Colonic mucosa (tissue), 4 donors: Measurements from ENCODE around the gene NOL4L. TPM values are rescaled to one million over a fixed set of nuclear protein-coding genes. Genes with fewer than 3 reads are reported as not detected.

Experiments
- DNase-seq: peaks from one replicate; pipeline ENCODE4 v3.0.0-alpha.2; 2020
- H3K27ac ChIP-seq: fragments of 200-600 bp; one replicate; pipeline ENCODE4 v1.8.0; 2021
- H3K27me3 ChIP-seq: fragments of 200-600 bp; one replicate; pipeline ENCODE4 v1.8.0; 2021
- H3K36me3 ChIP-seq: fragments of 200-600 bp; one replicate; pipeline ENCODE4 v1.8.0; 2021
- H3K4me1 ChIP-seq: fragments of 200-600 bp; one replicate; pipeline ENCODE4 v1.8.0; 2021; ENCODE audit warnings: mild to moderate bottlenecking
- H3K4me3 ChIP-seq: fragments of 200-600 bp; one replicate; pipeline ENCODE4 v1.8.0; 2021
- H3K9ac ChIP-seq, 2 donors: one replicate each; pipeline ENCODE4 v1.7.0; 2013; ENCODE audit warnings: control low read depth in 2 of 2, low read depth in 2 of 2, low read length in 2 of 2
- H3K9me3 ChIP-seq: fragments of 200-600 bp; one replicate; pipeline ENCODE4 v1.8.0; 2021
- intact Hi-C: fragments of 100-400 bp; cut with DNase I; formaldehyde crosslinking; loops from one replicate; pipeline ENCODE4 v1.14.1; 2022
- total RNA-seq, 2 donors: library from RNA; stranded (reverse); fragmentation: NEBNext Ultra II Directional in 1 of 2; extraction: Animal tissue kit (Norgen Biotek cat#: 25700) in 1 of 2; gene quantifications; one replicate each; pipeline ENCODE4 v1.2.1, GENCODE V29; 2021
- TF ChIP-seq, protein P1 (sequence below): fragments of 200-600 bp; IDR thresholded peaks from one replicate; pipeline ENCODE4 v1.8.0; 2022; ENCODE audit warnings: antibody characterized with exemption, mild to moderate bottlenecking
- donor health status: healthy.
- donor health status: DM: no; HTN: no; CAD: no.
- donor health status: DM: no; HTN: no; CAD: no.

NOL4L gene
- total RNA-seq, 2 donors from 2014 or later, result 54.2 to 58.0 TPM

DNA sequence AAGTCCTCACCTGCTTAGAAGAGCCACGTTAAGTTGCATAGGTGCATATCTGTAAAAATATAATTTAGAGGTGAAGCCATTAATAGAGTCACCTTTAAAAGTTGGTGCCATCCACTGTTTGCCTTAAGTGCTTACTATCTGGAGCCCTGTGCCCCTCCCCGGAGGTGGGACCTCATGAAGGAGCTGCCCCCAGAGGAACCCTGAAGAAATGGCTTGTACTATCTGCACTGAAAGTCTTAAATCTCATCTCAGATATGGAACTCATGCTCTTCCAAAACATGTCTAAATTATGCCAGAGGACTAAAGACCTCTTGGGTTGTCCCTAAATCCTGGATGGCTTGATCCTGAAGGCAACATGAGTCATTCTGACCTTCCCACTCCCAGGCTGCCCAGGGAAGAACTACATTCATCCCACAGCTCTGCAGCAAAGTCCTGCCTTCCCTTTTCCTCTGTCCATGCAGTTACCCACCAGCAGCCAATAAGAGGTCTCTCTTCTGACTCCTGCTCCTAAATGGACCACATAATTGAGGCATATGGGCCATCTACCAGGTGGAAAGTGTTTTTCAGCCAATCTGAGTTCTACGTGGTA is 141.7 kb downstream of the NOL4L start:
- Histone ChIP-seq H3K9ac (no peak overlapping the region), H3K27ac (no peak overlapping the region), H3K9me3 (no peaks in the 10 kb centered on the region), H3K4me1 (no peaks in the 10 kb centered on the region), H3K27me3 (no peaks in the 10 kb centered on the region), H3K36me3 (peaks cover 20% of the 10 kb centered on the region), H3K4me3 (no peak overlapping the region)
- TF ChIP-seq, protein P1, sequence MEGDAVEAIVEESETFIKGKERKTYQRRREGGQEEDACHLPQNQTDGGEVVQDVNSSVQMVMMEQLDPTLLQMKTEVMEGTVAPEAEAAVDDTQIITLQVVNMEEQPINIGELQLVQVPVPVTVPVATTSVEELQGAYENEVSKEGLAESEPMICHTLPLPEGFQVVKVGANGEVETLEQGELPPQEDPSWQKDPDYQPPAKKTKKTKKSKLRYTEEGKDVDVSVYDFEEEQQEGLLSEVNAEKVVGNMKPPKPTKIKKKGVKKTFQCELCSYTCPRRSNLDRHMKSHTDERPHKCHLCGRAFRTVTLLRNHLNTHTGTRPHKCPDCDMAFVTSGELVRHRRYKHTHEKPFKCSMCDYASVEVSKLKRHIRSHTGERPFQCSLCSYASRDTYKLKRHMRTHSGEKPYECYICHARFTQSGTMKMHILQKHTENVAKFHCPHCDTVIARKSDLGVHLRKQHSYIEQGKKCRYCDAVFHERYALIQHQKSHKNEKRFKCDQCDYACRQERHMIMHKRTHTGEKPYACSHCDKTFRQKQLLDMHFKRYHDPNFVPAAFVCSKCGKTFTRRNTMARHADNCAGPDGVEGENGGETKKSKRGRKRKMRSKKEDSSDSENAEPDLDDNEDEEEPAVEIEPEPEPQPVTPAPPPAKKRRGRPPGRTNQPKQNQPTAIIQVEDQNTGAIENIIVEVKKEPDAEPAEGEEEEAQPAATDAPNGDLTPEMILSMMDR, result no peak
- intact Hi-C loops, result no loop called here
- DNase-seq, result no peak

DNA sequence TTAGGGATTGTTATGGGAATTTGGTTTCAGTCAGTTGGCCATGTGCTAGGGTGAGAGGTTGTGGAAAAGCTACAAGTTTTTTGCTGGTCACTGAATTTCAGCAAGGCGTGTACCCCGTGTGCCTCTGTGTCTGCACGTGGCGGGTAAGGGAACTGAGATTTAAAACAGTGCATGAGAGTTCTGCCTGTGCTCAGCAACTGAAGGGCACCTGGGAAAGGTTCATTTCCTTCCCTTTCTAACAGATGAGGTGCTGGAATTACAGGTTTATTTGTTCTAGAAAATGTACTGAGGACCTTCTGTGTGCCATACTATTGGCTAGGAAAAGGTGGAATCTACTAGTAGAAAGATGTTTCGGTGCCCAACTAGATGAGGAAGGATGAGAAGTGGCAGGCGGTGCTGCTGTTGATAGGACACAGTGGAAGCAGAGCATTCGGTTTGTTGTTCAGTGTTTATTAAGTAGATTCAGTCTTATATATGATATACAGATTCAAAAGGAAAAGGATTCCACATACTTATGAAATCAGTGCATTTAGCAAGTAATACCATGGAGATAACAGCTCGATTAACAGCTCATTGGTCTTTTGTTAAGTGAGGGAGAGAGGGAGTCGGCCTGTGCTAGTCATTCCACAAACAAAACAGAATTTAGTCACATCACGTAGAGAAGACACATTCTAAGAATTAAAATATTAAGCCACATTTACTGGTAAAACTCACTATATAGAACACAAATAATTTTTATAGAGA is 142.3 kb downstream of the NOL4L start:
- Histone ChIP-seq H3K4me3 (no peak overlapping the region), H3K9me3 (no peaks in the 10 kb centered on the region), H3K36me3 (peaks cover 20% of the 10 kb centered on the region), H3K9ac (no peak overlapping the region), H3K27me3 (no peaks in the 10 kb centered on the region), H3K4me1 (no peaks in the 10 kb centered on the region), H3K27ac (no peak overlapping the region)
- no peak for DNase-seq
- TF ChIP-seq, protein P1, result no peak
- intact Hi-C loops, result no loop called here

DNA sequence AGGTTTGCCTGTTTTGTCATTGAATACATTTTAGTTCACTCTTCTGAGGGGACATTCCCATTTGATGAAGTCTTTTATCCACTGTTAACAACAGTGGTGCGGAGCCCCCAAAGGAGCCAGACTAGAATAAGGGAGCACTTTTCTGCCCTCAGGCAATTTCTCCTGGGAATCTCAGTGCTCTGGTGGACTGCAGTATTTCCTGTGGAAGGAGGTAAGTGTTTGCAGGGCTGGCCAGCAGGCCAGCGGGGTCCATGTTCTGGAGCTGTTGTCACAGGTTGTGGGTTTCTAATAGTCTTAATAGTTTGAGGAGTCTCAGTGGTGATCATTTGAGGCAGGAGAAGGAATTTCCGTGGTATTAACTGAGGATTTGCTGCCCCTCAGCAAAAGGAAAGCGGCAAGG is 143.5 kb downstream of the NOL4L start:
- H3K9ac ChIP-seq, result no peak overlapping the region
- no peaks in the 10 kb centered on the region for H3K4me1 ChIP-seq
- H3K27ac ChIP-seq, result no peak overlapping the region
- TF ChIP-seq, protein P1, result no peak
- no peak overlapping the region for H3K4me3 ChIP-seq
- H3K9me3 ChIP-seq, result no peaks in the 10 kb centered on the region
- H3K27me3 ChIP-seq, result no peaks in the 10 kb centered on the region
- peaks cover 17% of the 10 kb centered on the region for H3K36me3 ChIP-seq
- intact Hi-C loops, result no loop called here
- no peak for DNase-seq

DNA sequence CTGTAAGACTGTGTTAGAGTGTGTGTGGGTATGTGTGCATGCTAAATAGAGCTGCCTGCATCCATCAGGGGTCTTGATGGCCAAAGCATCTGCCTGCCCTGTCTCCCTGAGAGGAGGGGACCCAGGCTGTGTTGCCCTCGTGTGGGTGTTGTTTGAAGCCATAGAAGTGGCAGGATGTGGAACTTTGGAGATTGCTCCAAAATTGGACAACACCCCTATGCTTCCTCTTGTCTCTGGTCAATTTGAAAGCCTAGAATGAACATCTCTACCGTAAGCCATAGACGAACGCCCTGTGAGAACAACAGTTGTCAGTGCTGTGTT is 144.4 kb downstream of the NOL4L start:
- H3K36me3 ChIP-seq, result peaks cover 19% of the 10 kb centered on the region
- TF ChIP-seq, protein P1, result no peak
- no peaks in the 10 kb centered on the region for H3K4me1 ChIP-seq
- intact Hi-C loops, result no loop called here
- no peak overlapping the region for H3K27ac ChIP-seq
- no peak for DNase-seq
- H3K9ac ChIP-seq, result no peak overlapping the region
- H3K9me3 ChIP-seq, result no peaks in the 10 kb centered on the region
- no peak overlapping the region for H3K4me3 ChIP-seq
- no peaks in the 10 kb centered on the region for H3K27me3 ChIP-seq

DNA sequence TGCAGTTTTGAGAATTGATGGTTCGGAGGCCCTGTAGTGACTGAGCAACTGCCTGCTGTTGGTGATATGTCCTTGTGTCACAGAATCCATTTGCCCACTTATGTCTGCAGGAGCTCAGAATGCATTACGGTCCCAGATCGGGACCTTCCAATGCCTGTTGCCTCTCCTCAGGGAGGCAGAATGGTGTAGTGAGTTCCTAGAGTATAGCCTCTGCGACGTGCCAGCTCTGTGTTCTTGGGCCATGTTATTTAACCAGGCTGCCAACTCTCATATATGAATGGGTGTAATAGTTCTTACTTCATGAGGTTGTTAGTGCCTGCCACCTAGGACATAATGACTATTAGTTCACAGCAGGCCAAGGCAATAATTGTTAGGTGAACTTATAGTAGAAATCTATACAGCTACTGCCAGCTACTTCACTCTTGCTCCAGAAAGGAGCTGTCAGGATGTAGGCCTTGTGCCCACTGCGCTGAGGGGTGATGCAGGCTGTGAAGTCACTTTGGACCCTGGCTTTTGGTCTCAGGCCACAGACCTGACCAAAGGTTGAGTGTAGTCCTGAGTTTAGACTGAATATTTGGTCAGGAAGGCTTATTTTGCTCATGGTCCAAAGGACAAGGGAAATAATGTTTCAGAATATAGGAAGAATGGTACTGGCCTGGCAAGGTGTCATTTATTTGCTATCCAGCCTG is 144.9 kb downstream of the NOL4L start:
- DNase-seq, result no peak
- no peaks in the 10 kb centered on the region for H3K4me1 ChIP-seq
- TF ChIP-seq, protein P1, result no peak
- H3K27ac ChIP-seq, result no peak overlapping the region
- intact Hi-C loops, result no loop called here
- no peaks in the 10 kb centered on the region for H3K9me3 ChIP-seq
- H3K9ac ChIP-seq, result no peak overlapping the region
- H3K27me3 ChIP-seq, result no peaks in the 10 kb centered on the region
- no peak overlapping the region for H3K4me3 ChIP-seq
- peaks cover 24% of the 10 kb centered on the region for H3K36me3 ChIP-seq
